ENCODE results near the gene NACC2. TPM values are rescaled to one million over a fixed set of nuclear protein-coding genes. Genes with fewer than 3 reads are reported as not detected.

Gene NACC2
- polyA plus RNA-seq, 6 donors from 2014 or later, result 0.04 to 0.11 (median 0.06) TPM; not detected in 2

- peak overlapping the region in 1 of 8 donors; percentile 29 for H3K4me3 Mint-ChIP-seq
- DNase-seq (no peak), ATAC-seq (ENCODE audit: low read depth in 2 of 2) (no peak)
- peak overlapping the region in 2 of 6 donors; percentile 30 to 42 for H3K27ac Mint-ChIP-seq
- no peaks in the 10 kb centered on the region for H3K36me3 Mint-ChIP-seq
- no peaks in the 10 kb centered on the region for H3K9me3 Mint-ChIP-seq
- peaks cover 0 to 10% (median 7%) of the 10 kb centered on the region in 3 donors for H3K4me1 Mint-ChIP-seq
- peaks cover 0 to 10% (median 0%) of the 10 kb centered on the region in 3 donors for H3K27me3 Mint-ChIP-seq
These were observed 99.3 kb downstream of the NACC2 start for GRCh38 chr9:135995816-135996215.

GRCh38 chr9:135994501-135995192, 100.4 kb downstream of the NACC2 start:
- ATAC-seq (ENCODE audit: low read depth in 2 of 2) (no peak), DNase-seq (no peak)
- peak overlapping the region in 1 of 6 donors; percentile 21 for H3K27ac Mint-ChIP-seq
- no peaks in the 10 kb centered on the region for H3K36me3 Mint-ChIP-seq
- H3K4me1 Mint-ChIP-seq, result peaks cover 2 to 16% (median 7%) of the 10 kb centered on the region in 3 donors
- peak overlapping the region in 2 of 8 donors; percentile 15 to 36 for H3K4me3 Mint-ChIP-seq
- H3K27me3 Mint-ChIP-seq, result peaks cover 0 to 10% (median 0%) of the 10 kb centered on the region in 3 donors
- H3K9me3 Mint-ChIP-seq, result no peaks in the 10 kb centered on the region

DNA sequence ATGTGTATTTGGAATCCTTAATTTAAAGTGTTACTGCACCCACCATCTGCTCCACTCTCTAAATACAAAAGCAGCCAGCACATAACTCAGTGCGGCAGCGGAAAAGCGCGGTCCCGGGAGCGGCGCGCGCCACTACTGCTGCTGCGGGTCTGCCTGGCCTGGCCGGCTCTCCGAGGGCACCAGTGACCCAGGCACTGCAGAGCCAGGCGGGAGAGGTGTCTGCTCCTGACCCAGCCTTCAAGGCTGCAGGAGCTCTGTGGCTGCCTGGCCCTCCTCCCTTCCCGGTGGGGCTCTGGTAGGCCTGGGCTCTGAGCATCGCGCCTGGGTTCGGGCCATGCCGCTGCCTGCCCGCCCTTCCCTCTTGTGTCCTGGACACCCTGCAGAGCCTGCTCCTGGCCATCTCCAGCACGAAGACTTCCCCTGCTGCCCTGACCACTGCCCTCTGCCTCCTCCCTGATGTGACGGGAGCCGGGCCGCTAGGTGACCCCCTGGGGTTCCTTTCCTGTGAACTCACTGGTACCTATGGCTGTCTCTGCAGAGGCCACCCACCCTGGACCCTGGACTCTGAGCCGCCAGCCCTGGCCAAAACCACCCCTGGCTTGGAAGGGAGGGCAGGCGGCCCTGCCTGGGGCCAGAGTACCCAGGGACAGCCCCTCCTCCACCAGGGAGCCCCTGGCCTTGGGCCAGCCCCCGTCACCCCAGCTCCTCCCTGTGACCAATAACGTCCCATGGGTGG, 101.2 kb downstream of the NACC2 start:
- peaks cover 3 to 16% (median 7%) of the 10 kb centered on the region in 3 donors for H3K4me1 Mint-ChIP-seq
- H3K27ac Mint-ChIP-seq, result peak overlapping the region in 1 of 6 donors; percentile 75
- peak overlapping the region in 2 of 8 donors; percentile 15 to 35 for H3K4me3 Mint-ChIP-seq
- H3K27me3 Mint-ChIP-seq, result peaks cover 0 to 10% (median 0%) of the 10 kb centered on the region in 3 donors
- ATAC-seq (ENCODE audit: low read depth in 2 of 2), result no peak
- H3K36me3 Mint-ChIP-seq, result no peaks in the 10 kb centered on the region
- DNase-seq, result no peak
- no peaks in the 10 kb centered on the region for H3K9me3 Mint-ChIP-seq

- Mint-ChIP-seq H3K27me3 (peaks cover 0 to 16% (median 0%) of the 10 kb centered on the region in 3 donors), H3K36me3 (no peaks in the 10 kb centered on the region), H3K4me3 (no peak overlapping the region), H3K27ac (no peak overlapping the region), H3K4me1 (peaks cover 3 to 16% (median 7%) of the 10 kb centered on the region in 3 donors), H3K9me3 (no peaks in the 10 kb centered on the region)
- ATAC-seq (ENCODE audit: low read depth in 2 of 2) (no peak), DNase-seq (no peak)
These were observed 101.7 kb downstream of the NACC2 start for GRCh38 chr9:135993409-135993742.

DNA sequence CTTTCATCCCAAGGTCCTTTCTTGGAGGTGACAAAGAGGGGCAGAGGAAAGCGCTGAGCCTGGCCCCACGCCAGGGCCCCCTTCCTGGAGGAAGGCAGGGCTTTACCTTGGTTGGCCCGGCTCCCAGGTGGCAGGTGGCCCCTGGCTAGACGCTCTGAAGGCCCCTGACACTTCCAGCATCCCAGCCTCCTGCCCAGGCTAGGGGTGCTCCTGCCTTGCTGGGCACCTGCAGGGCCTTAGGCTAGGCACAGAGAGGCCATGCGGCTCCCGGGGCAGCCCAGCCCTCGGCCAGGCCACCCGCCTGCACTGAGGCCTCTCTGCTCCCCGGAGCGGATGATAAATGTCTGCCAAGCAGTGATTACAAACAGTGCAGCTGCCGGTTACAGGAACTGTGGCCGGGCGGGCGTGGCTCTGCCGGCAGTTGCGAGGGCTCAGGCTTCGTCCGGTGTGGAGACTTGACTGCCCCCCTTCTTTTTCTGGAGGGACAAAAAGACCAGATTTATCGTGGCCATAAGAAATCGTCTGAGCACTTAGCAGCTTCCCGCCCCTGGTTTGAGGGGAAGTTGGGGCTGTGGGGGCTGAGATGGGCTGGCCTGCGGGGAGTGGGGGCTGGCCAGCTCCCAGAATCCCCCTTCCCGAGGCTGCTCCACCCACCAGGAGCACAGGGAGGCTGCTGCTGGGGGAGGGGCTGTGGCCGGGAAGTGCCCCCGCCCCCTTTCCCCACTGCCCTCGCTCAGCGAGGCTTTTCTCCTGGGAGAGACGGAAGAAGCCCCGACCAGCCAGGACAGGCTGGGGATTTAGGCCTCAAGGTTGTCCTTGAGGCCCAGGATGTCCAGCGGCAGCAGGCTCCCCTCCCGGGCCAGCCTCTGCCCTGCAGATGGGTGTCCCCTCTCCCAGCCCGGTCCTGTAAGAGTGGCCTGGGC, 102.3 kb downstream of the NACC2 start:
- H3K36me3 Mint-ChIP-seq, result no peaks in the 10 kb centered on the region
- peaks cover 3 to 16% (median 7%) of the 10 kb centered on the region in 3 donors for H3K4me1 Mint-ChIP-seq
- peaks cover 0 to 18% (median 0%) of the 10 kb centered on the region in 3 donors for H3K27me3 Mint-ChIP-seq
- DNase-seq (peak; percentile 21), ATAC-seq (ENCODE audit: low read depth in 2 of 2) (peak; percentile 66 to 71)
- no peaks in the 10 kb centered on the region for H3K9me3 Mint-ChIP-seq
- peak overlapping the region in 2 of 6 donors; percentile 28 to 70 for H3K27ac Mint-ChIP-seq
- H3K4me3 Mint-ChIP-seq, result peak overlapping the region; percentile 20 to 81 (median 65)

- Mint-ChIP-seq H3K4me1 (peaks cover 3 to 16% (median 7%) of the 10 kb centered on the region in 3 donors), H3K4me3 (peak overlapping the region in 5 of 8 donors; percentile 24 to 70 (median 55)), H3K36me3 (no peaks in the 10 kb centered on the region), H3K9me3 (no peaks in the 10 kb centered on the region), H3K27me3 (peaks cover 0 to 12% (median 0%) of the 10 kb centered on the region in 3 donors), H3K27ac (no peak overlapping the region)
- ATAC-seq (ENCODE audit: low read depth in 2 of 2) (no peak), DNase-seq (no peak)
These were observed 103.3 kb downstream of the NACC2 start for GRCh38 chr9:135991771-135992170.

- H3K27ac Mint-ChIP-seq, result peak overlapping the region in 1 of 6 donors; percentile 63
- no peaks in the 10 kb centered on the region for H3K36me3 Mint-ChIP-seq
- H3K4me3 Mint-ChIP-seq, result peak overlapping the region in 6 of 8 donors; percentile 40 to 77 (median 72)
- peak; percentile 44 to 58 for ATAC-seq (ENCODE audit: low read depth in 2 of 2)
- H3K9me3 Mint-ChIP-seq, result no peaks in the 10 kb centered on the region
- peaks cover 3 to 16% (median 7%) of the 10 kb centered on the region in 3 donors for H3K4me1 Mint-ChIP-seq
- no peak for DNase-seq
- peaks cover 0 to 15% (median 3%) of the 10 kb centered on the region in 3 donors for H3K27me3 Mint-ChIP-seq
These were observed 104.3 kb downstream of the NACC2 start for GRCh38 chr9:135990468-135991429.

- Mint-ChIP-seq H3K27me3 (peaks cover 0 to 19% (median 6%) of the 10 kb centered on the region in 3 donors), H3K4me3 (peak overlapping the region in 7 of 8 donors; percentile 40 to 75 (median 66)), H3K9me3 (no peaks in the 10 kb centered on the region), H3K4me1 (peaks cover 3 to 16% (median 7%) of the 10 kb centered on the region in 3 donors), H3K36me3 (no peaks in the 10 kb centered on the region), H3K27ac (no peak overlapping the region)
- DNase-seq (no peak), ATAC-seq (ENCODE audit: low read depth in 2 of 2) (peak; percentile 52)
These were observed 105.2 kb downstream of the NACC2 start for GRCh38 chr9:135989722-135990467.

DNA sequence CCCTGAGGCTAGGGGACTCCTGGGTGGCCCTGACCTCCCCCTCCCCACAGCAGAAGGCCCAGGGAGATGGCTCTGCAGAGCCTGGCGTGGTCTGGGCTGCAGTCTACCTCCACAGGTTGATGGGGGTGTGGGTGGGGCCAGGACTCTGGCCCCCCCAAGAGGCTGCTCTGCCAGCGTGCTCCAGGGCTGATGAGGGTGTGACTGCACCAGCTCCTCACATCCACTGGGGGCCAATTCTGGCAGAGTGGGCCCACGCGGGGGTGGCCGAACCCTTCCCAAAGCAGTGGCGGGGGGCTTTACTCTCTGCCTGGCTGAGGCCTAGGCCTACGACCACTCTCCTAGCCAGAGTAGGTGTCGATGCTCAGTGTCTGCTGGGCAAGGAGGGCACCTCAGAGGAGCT, 105.9 kb downstream of the NACC2 start:
- Mint-ChIP-seq H3K4me1 (peaks cover 3 to 16% (median 7%) of the 10 kb centered on the region in 3 donors), H3K27me3 (peaks cover 0 to 19% (median 6%) of the 10 kb centered on the region in 3 donors), H3K9me3 (no peaks in the 10 kb centered on the region), H3K27ac (no peak overlapping the region), H3K36me3 (no peaks in the 10 kb centered on the region), H3K4me3 (peak overlapping the region in 3 of 8 donors; percentile 56 to 75 (median 62))
- ATAC-seq (ENCODE audit: low read depth in 2 of 2) (no peak), DNase-seq (no peak)

- H3K4me3 Mint-ChIP-seq, result no peak overlapping the region
- DNase-seq (no peak), ATAC-seq (ENCODE audit: low read depth in 2 of 2) (no peak)
- peak overlapping the region in 2 of 6 donors; percentile 15 to 59 for H3K27ac Mint-ChIP-seq
- H3K27me3 Mint-ChIP-seq, result peaks cover 0 to 24% (median 6%) of the 10 kb centered on the region in 3 donors
- peaks cover 3 to 16% (median 7%) of the 10 kb centered on the region in 3 donors for H3K4me1 Mint-ChIP-seq
- no peaks in the 10 kb centered on the region for H3K36me3 Mint-ChIP-seq
- no peaks in the 10 kb centered on the region for H3K9me3 Mint-ChIP-seq
These were observed 106.6 kb downstream of the NACC2 start for GRCh38 chr9:135988493-135988892.

DNA sequence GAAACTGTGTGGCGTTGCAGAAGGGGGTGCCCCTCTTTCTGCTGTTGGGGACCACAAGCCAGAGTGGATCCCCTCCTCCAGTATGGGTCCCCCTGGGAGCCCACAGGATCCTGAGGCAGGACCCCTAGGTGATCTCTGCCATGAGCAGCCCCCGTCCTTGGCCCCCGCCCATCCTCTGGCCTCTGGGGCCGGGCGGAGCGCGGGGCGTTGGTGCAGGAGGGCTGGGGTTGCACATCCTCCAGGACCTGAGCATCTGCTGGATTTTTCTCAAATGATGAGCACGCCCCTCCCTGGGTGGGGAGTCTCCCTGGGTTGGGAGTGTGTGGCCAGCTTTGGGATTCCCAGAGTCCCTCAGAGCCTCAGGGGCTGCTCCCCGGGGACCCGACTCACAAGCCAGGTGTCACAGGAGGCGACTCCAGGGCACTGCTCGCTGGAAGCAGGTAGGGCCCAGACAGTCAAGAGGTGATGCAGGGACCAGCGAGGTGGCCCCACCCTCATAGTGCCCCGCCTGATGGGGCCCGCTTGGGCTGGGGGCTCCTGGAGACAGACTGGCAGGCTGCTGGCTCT, 107.2 kb downstream of the NACC2 start:
- no peaks in the 10 kb centered on the region for H3K9me3 Mint-ChIP-seq
- no peaks in the 10 kb centered on the region for H3K36me3 Mint-ChIP-seq
- ATAC-seq (ENCODE audit: low read depth in 2 of 2), result no peak
- peaks cover 0 to 24% (median 6%) of the 10 kb centered on the region in 3 donors for H3K27me3 Mint-ChIP-seq
- DNase-seq, result no peak
- H3K27ac Mint-ChIP-seq, result peak overlapping the region in 1 of 6 donors; percentile 59
- H3K4me3 Mint-ChIP-seq, result no peak overlapping the region
- H3K4me1 Mint-ChIP-seq, result peaks cover 3 to 16% (median 7%) of the 10 kb centered on the region in 3 donors
